ENCODE measurements around the gene KIAA1217.

The KIAA1217 gene

GRCh38 chr10:24518411-24518810 is 309.5 kb downstream of the KIAA1217 start:
- DNase-seq: no peak

DNA sequence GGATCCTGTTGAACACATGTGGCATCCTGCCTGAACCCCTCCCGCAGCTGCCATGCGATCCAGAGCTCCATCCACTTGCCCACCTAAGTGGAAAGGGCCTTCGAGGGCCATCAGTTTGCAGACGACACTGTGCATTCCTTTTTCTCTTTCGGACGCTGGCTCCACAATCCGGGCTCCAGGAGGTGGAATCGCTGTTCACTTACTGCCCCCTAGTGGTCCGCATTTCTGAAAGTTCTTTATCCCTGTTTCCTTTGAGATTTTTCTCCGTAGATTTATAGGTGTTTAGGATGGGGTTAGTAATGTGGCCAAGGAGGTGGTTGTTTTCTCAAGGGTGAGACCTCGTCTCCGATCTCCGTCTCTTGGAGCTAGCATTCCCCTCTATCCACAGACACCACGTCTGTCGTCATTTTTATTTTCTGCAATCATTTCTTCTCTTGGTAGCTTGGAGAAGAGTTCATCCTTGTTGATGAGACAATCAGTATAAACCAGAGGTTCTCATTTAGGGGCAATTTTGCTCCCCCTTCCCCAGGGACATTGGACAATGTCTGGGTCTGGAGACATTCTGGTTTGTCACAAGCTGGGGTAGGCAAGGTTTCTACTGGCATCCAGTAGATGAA is 310.2 kb downstream of the KIAA1217 start:
- no peak for DNase-seq

DNA sequence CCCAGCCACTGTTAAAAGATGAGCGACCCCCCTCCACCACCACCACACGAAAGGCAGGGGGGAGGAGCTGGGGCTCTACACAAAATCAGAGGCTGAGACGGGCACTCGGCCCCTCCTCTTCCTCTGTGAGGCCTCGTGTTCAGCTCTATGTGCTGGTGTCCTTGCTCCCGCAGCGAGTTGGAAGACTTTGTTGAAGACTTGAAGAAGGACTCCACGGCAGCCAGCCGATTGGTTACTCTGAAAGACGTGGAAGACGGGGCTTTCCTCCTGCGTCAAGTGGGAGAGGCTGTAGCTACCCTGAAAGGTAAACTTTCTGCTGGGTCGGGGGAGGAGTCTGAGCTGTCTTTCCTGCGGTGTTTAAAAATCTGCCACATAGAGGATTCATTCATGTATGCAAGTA is 311.0 kb downstream of the KIAA1217 start:
- DNase-seq: no peak

DNA sequence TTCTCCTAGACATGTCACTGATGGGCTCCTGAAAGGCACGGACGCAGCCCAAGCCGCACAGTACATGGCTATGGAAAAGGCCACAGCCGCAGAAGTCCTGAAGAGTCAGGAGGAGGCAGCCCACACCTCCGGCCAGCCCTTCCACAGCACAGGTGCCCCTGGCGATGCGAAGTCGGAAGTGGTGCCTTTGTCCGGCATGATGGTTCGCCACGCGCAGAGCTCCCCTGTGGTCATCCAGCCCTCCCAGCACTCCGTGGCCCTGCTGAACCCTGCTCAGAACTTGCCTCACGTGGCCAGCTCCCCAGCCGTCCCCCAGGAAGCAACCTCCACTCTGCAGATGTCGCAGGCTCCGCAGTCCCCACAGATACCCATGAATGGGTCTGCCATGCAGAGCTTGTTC is 315.4 kb downstream of the KIAA1217 start:
- no peak for DNase-seq

GRCh38 chr10:24526085-24526649 is 317.2 kb downstream of the KIAA1217 start:
- DNase-seq: no peak

- DNase-seq: no peak
These were observed 320.0 kb downstream of the KIAA1217 start for GRCh38 chr10:24528946-24529345.

GRCh38 chr10:24531439-24531838 is 322.5 kb downstream of the KIAA1217 start:
- DNase-seq: no peak

GRCh38 chr10:24533981-24534380 is 325.0 kb downstream of the KIAA1217 start:
- no peak for DNase-seq

GRCh38 chr10:24536636-24537035 is 327.7 kb downstream of the KIAA1217 start:
- DNase-seq: no peak

DNA sequence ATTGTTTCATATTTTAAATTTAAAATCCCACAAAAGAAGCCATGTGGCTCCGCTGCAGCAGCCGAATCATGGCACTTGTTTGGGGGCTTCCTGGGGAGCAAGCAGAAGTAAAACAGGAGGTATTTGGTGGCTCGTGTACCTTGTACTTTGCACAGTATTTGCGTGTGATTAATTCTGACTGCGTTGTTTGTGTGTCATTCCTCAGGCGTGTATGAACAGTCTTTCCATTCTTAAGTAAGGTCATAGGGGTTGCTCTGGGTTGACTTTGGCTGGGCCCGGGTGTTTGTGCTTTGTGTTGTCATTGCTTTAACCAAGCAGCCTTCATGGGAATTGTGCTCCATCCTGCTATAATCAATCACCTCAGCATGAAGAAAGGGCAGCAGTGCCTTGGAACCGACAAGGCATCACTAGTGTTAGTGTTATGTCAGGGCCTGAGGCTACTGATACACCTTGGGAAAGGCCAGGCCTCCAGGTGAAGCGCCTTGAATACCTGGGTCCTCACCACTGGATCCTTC is 332.4 kb downstream of the KIAA1217 start:
- no peak for DNase-seq

GRCh38 chr10:24542314-24543270 is 333.7 kb downstream of the KIAA1217 start:
- DNase-seq: no peak

GRCh38 chr10:24544776-24545175 is 335.8 kb downstream of the KIAA1217 start:
- no peak for DNase-seq

DNA sequence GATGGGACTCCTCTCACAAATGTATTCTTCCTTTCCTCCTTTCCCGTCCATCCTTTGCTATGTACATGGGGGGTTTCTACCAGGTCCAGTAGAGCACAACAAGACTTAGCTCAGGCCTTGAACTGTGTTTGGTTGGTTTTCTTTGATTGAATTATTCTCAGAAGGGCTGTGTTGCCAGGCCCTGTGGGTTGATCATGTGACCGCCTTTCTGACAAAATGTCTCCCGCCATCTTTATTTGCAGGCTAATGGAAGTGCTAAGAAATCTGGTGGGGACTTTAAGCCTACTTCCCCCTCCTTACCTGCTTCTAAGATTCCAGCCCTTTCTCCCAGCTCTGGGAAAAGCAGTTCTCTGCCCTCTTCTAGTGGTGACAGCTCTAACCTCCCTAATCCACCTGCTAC is 336.6 kb downstream of the KIAA1217 start:
- DNase-seq: no peak

- DNase-seq: no peak
These were observed 341.7 kb downstream of the KIAA1217 start for GRCh38 chr10:24550680-24551079.

GRCh38 chr10:24551161-24551560 is 342.2 kb downstream of the KIAA1217 start:
- no peak for DNase-seq

GRCh38 chr10:24552346-24553016 is 343.5 kb downstream of the KIAA1217 start:
- DNase-seq: no peak

GRCh38 chr10:24553051-24553612 is 344.2 kb downstream of the KIAA1217 start:
- no peak for DNase-seq

DNA sequence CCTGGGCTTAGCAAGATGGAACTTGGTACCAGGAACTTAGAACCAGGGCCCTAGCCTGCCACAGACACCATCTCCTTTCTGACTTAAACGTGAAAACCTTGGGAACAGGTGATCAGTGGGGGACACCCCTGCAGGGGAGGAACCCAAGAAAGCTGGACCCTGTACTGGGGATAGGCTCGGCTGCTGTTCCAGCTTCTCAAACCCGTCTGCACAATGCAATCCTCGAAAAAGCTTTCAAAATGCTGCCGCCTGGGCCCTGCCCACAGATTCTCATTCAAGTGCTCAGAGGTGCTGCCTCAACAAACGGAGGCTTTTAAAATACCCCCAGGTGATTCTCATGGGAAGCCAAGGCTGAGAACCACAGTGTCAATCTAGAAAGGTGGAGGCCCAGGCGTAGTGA is 345.1 kb downstream of the KIAA1217 start:
- DNase-seq: no peak

- no peak for DNase-seq
These were observed 347.3 kb downstream of the KIAA1217 start for GRCh38 chr10:24556126-24556749.

- DNase-seq: peak; percentile 23
These were observed 348.1 kb downstream of the KIAA1217 start for GRCh38 chr10:24556750-24557742.

GRCh38 chr10:24561453-24561852 is 352.5 kb downstream of the KIAA1217 start:
- no peak for DNase-seq

Data from DMS79 (cell line).